OCI-LY7 (cell line): Measurements from ENCODE around the gene GRK3. TPM values are rescaled to one million over a fixed set of nuclear protein-coding genes. Genes with fewer than 3 reads are reported as not detected.

Experiments
- BruUV-seq: library from RNA; stranded (reverse); fragments of 400-500 nt; replicated peaks from 2 replicates; lab custom pipeline; 2021; lab: Mats Ljungman, UMichigan
- CTCF ChIA-PET: fragments of 300-600 bp; sonication (Branson Sonifier 250); formaldehyde crosslinking; loops from one replicate; lab custom pipeline; 2022; ENCODE audit warnings: antibody characterized with exemption; ENCODE audit not compliant: unreplicated experiment; lab: Charles Lee
- POLR2A ChIA-PET: fragments of 300-600 bp; sonication (Branson Sonifier 250); formaldehyde crosslinking; loops from one replicate; lab custom pipeline; 2022; ENCODE audit warnings: antibody characterized with exemption; lab: Charles Lee
- DNase-seq: peaks from one replicate; pipeline ENCODE4 v3.0.0-alpha.2; 2015; ENCODE audit warnings: low spot score
- H2AFZ ChIP-seq: fragments of 200-600 bp; sonication (generic), shearing (Covaris generic); 2 replicates; pipeline ENCODE4 v1.6.1; 2014; ENCODE audit warnings: mild to moderate bottlenecking, antibody characterized with exemption, low read length, moderate library complexity
- H3K27ac ChIP-seq: fragments of 200-600 bp; sonication (generic); 2 replicates; pipeline ENCODE4 v1.5.1; 2014; ENCODE audit warnings: mixed run types, low read depth, mild to moderate bottlenecking, moderate library complexity, low read length, inconsistent platforms; ENCODE audit not compliant: poor library complexity, severe bottlenecking
- H3K36me3 ChIP-seq: fragments of 200-600 bp; sonication (generic); 2 replicates; pipeline ENCODE4 v1.6.1; 2014; ENCODE audit warnings: mild to moderate bottlenecking, antibody characterized with exemption, low read length, moderate library complexity, mixed read lengths; ENCODE audit not compliant: insufficient read depth
- H3K4me1 ChIP-seq: fragments of 200-600 bp; sonication (generic); 2 replicates; pipeline ENCODE4 v1.5.1; 2014; ENCODE audit warnings: mild to moderate bottlenecking, low read length; ENCODE audit not compliant: insufficient read depth, poor library complexity, severe bottlenecking
- H3K4me2 ChIP-seq: fragments of 200-600 bp; sonication (generic); 2 replicates; pipeline ENCODE4 v1.6.1; 2014; ENCODE audit warnings: mild to moderate bottlenecking, low read length
- H3K4me3 ChIP-seq: fragments of 200-600 bp; sonication (generic); 2 replicates; pipeline ENCODE4 v1.5.1; 2014; ENCODE audit warnings: mild to moderate bottlenecking, low read depth, low read length; ENCODE audit not compliant: poor library complexity, severe bottlenecking
- H3K79me2 ChIP-seq: fragments of 200-600 bp; sonication (generic); 2 replicates; pipeline ENCODE4 v1.6.1; 2016; ENCODE audit warnings: low read depth, mild to moderate bottlenecking, low read length, moderate library complexity, mixed read lengths; ENCODE audit not compliant: insufficient read depth
- H3K9me2 ChIP-seq: fragments of 200-600 bp; sonication (generic); 2 replicates; pipeline ENCODE4 v1.6.1; 2016; ENCODE audit warnings: mild to moderate bottlenecking, low read length, mixed read lengths; ENCODE audit not compliant: insufficient read depth
- H3K9me3 ChIP-seq: fragments of 200-600 bp; sonication (generic); 2 replicates; pipeline ENCODE4 v1.6.1; 2014; ENCODE audit warnings: mild to moderate bottlenecking, mixed run types, low read length, mixed read lengths
- H4K20me1 ChIP-seq: fragments of 200-600 bp; sonication (generic); 2 replicates; pipeline ENCODE4 v1.6.1; 2014; ENCODE audit warnings: mild to moderate bottlenecking, antibody characterized with exemption, low read length, moderate library complexity, mixed read lengths; ENCODE audit not compliant: insufficient read depth
- EZH2phosphoT487 ChIP-seq: fragments of 200-600 bp; sonication (generic); IDR thresholded peaks from 2 replicates; pipeline ENCODE4 v1.6.1; 2018; ENCODE audit warnings: low read depth, borderline replicate concordance, mild to moderate bottlenecking, mixed run types, antibody characterized with exemption, low read length, moderate library complexity, mixed read lengths
- intact Hi-C: fragments of 100-400 bp; cut with micrococcal nuclease; formaldehyde crosslinking; loops from one replicate; pipeline ENCODE4 v1.10.0; 2022; ENCODE audit not compliant: unreplicated experiment
- total RNA-seq, 2 experiments: library from RNA; depleted of rRNA in 1 of 2; stranded (reverse); fragments of >200 nt in 1 of 2; shearing (Covaris generic) in 1 of 2; gene quantifications; 2 replicates each; pipeline ENCODE4 v1.2.3, GENCODE V29; 2014 to 2022
- TF ChIP-seq, protein P1 (sequence below): fragments of 200-600 bp; sonication (generic); conservative IDR thresholded peaks from 2 replicates; pipeline ENCODE4 v1.5.1; 2014; ENCODE audit warnings: mild to moderate bottlenecking, antibody characterized with exemption, low read length, moderate library complexity, mixed read lengths

GRK3 gene
- total RNA-seq, 2 experiments from 2014 or later, result 14.2 to 39.3 TPM

DNA sequence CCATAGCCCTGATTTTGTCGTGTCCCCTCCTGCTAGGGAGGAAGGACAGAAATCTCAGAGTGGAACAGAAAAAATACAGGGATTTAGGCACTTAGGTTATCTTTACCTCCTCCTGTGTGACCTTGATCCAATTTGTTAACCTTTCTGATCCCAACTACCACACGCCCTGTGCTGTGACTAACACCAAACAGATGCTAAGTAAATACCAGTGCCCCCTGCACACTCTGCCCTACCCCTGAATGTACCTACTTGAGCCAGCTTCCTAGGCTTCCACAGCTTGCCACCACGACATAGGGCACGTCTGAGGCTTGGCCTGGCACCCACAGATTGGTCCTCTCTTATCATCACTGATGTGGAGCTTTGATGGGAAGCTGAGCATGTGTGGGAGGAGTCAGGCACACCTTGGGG lies 186.7 kb downstream of the GRK3 start:
- DNase-seq, result no peak
- no peak overlapping the region for H2AFZ ChIP-seq
- H3K4me3 ChIP-seq, result no peak overlapping the region
- ChIA-PET POLR2A (no interaction called here), CTCF (no interaction called here)
- no peaks in the 10 kb centered on the region for H3K4me1 ChIP-seq
- no peaks in the 10 kb centered on the region for H3K36me3 ChIP-seq
- H3K27ac ChIP-seq, result no peak overlapping the region
- no peaks in the 10 kb centered on the region for H3K9me2 ChIP-seq
- H3K9me3 ChIP-seq, result no peaks in the 10 kb centered on the region
- no peaks in the 10 kb centered on the region for H4K20me1 ChIP-seq
- intact Hi-C loops, result no loop called here
- no TSS peak for BruUV-seq
- H3K4me2 ChIP-seq, result no peak overlapping the region
- no peaks in the 10 kb centered on the region for H3K79me2 ChIP-seq
- no peak for TF ChIP-seq EZH2phosphoT487
- TF ChIP-seq, protein P1, sequence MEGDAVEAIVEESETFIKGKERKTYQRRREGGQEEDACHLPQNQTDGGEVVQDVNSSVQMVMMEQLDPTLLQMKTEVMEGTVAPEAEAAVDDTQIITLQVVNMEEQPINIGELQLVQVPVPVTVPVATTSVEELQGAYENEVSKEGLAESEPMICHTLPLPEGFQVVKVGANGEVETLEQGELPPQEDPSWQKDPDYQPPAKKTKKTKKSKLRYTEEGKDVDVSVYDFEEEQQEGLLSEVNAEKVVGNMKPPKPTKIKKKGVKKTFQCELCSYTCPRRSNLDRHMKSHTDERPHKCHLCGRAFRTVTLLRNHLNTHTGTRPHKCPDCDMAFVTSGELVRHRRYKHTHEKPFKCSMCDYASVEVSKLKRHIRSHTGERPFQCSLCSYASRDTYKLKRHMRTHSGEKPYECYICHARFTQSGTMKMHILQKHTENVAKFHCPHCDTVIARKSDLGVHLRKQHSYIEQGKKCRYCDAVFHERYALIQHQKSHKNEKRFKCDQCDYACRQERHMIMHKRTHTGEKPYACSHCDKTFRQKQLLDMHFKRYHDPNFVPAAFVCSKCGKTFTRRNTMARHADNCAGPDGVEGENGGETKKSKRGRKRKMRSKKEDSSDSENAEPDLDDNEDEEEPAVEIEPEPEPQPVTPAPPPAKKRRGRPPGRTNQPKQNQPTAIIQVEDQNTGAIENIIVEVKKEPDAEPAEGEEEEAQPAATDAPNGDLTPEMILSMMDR, result no peak

DNA sequence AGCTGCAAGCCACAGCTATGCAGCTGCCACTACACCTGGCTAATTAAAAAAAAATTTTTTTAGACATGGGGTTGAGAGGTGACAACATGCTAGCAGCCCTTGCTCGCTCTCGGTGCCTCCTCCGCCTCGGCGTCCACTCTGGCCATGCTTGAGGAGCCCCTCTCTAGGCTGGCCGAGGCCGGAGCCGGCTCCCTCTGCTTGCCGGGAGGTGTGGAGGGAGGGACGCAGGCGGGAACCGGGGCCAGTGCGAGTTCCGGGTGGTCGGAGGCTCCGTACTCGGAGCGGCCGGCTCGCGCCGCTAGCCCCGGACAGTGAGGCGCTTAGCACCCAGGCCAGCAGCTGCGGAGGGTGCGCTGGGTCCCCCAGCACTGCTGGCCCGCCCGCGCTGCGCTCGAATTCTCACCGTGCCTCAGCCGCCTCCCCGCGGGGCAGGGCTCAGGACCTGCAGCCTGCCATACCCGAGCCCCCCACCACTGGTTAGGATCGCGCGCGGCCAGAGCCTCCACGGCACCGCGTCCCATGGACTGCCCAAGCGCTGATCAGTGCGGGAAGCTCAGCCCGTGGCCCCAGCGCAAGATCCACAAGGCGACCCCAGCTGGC lies 188.2 kb downstream of the GRK3 start:
- no peak overlapping the region for H2AFZ ChIP-seq
- H4K20me1 ChIP-seq, result no peaks in the 10 kb centered on the region
- no peak overlapping the region for H3K27ac ChIP-seq
- POLR2A ChIA-PET, result no interaction called here
- no peaks in the 10 kb centered on the region for H3K9me3 ChIP-seq
- intact Hi-C loops, result no loop called here
- no peaks in the 10 kb centered on the region for H3K36me3 ChIP-seq
- CTCF ChIA-PET, result no interaction called here
- H3K4me1 ChIP-seq, result no peaks in the 10 kb centered on the region
- no peak overlapping the region for H3K4me3 ChIP-seq
- no peaks in the 10 kb centered on the region for H3K9me2 ChIP-seq
- no TSS peak for BruUV-seq
- H3K79me2 ChIP-seq, result no peaks in the 10 kb centered on the region
- no peak overlapping the region for H3K4me2 ChIP-seq
- no peak for DNase-seq
- no peak for TF ChIP-seq EZH2phosphoT487
- TF ChIP-seq, protein P1, result no peak

DNA sequence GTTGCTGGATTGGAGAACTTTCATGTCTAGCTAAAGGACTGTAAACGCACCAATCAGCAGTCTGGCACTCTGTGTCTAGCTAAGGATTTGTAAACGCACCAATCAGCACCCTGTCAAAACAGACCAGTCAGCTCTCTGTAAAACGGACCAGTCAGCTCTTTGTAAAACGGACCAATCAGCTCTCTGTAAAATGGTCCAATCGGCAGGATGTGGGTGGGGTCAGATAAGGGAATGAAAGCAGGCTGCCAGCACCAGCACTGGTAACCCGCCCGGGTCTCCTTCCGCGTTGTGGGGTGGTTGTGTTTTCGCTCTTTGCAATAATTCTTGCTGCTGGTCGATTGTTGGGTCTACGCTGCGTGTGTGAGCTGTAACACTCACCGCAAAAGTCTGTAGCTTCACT lies 188.8 kb downstream of the GRK3 start:
- H3K9me2 ChIP-seq, result no peaks in the 10 kb centered on the region
- POLR2A ChIA-PET, result no interaction called here
- no peaks in the 10 kb centered on the region for H3K79me2 ChIP-seq
- H3K4me3 ChIP-seq, result no peak overlapping the region
- TF ChIP-seq EZH2phosphoT487, result no peak
- TF ChIP-seq, protein P1, result no peak
- H3K4me1 ChIP-seq, result no peaks in the 10 kb centered on the region
- H3K27ac ChIP-seq, result no peak overlapping the region
- H3K36me3 ChIP-seq, result no peaks in the 10 kb centered on the region
- no peak overlapping the region for H2AFZ ChIP-seq
- no peak for DNase-seq
- intact Hi-C loops, result no loop called here
- CTCF ChIA-PET, result no interaction called here
- H4K20me1 ChIP-seq, result no peaks in the 10 kb centered on the region
- no peaks in the 10 kb centered on the region for H3K9me3 ChIP-seq
- BruUV-seq, result no TSS peak
- no peak overlapping the region for H3K4me2 ChIP-seq
